H54 (cell line): ENCODE results near the gene PDGFD.
A peak's percentile ranks its signal among the peaks of the same experiment; 100 is the strongest.

Experiments
- DNase-seq: peaks from one replicate; pipeline ENCODE4 v3.0.0; 2011; ENCODE audit warnings: low spot score, mixed read lengths; ENCODE audit not compliant: insufficient read length
- FAIRE-seq: peaks from 3 replicates; lab custom pipeline; 2011; peaks lifted over from hg19 to GRCh38; lab: Jason Lieb, UNC
- POLR2A ChIP-seq: IDR thresholded peaks from 2 replicates; pipeline ENCODE4 v1.6.1; 2011; ENCODE audit warnings: low read depth, mild to moderate bottlenecking, low read length

Gene PDGFD

GRCh38 chr11:104094576-104094975 is 69.4 kb downstream of the PDGFD start:
- no peak for TF ChIP-seq POLR2A
- DNase-seq (no peak), FAIRE-seq (no peak)

GRCh38 chr11:104093426-104094280 is 70.3 kb downstream of the PDGFD start:
- TF ChIP-seq POLR2A, result no peak
- FAIRE-seq (no peak), DNase-seq (no peak)

GRCh38 chr11:104092744-104093143 is 71.2 kb downstream of the PDGFD start:
- FAIRE-seq, result no peak
- no peak for TF ChIP-seq POLR2A
- no peak for DNase-seq

GRCh38 chr11:104091281-104092096 is 72.5 kb downstream of the PDGFD start:
- DNase-seq (no peak), FAIRE-seq (no peak)
- no peak for TF ChIP-seq POLR2A

GRCh38 chr11:104090767-104091166 is 73.2 kb downstream of the PDGFD start:
- DNase-seq (no peak), FAIRE-seq (no peak)
- no peak for TF ChIP-seq POLR2A

DNA sequence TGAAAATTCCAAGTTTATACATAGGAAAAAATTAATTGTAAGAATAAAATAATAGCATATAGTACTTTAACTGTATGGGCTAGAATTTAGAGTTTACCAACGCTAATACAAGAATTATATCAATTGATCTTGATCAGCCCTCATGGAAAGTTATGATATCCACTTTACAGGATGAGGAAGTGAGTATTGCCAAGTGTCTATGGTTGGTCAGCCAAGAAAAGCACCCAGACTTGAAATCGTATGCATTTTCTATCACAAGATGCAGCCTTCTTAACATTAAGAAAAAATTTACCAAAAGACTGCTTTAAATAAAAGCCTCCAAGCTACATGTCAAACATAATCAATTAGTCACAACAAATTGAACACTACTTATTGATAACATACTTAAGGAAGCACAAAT is 74.5 kb downstream of the PDGFD start:
- FAIRE-seq (no peak), DNase-seq (no peak)
- TF ChIP-seq POLR2A, result no peak

DNA sequence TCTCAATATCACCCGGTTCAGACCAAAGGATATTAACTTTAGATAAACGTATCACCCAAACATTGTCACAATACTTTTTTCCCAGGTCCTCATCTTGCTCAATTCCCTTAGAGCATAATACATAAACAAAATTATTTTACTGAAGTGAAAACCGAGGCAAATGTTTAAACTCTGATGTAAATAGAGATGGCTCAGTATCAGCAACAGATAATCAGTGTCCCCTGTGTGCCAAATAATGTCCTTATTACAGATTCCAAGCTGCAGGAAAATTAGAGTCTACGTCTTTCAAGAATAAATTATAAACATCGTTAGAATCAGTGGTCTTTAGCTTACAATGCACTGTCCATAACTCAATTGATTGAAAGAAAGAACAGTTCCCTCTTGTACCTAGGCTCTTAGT is 77.3 kb downstream of the PDGFD start:
- DNase-seq (no peak), FAIRE-seq (no peak)
- no peak for TF ChIP-seq POLR2A

DNA sequence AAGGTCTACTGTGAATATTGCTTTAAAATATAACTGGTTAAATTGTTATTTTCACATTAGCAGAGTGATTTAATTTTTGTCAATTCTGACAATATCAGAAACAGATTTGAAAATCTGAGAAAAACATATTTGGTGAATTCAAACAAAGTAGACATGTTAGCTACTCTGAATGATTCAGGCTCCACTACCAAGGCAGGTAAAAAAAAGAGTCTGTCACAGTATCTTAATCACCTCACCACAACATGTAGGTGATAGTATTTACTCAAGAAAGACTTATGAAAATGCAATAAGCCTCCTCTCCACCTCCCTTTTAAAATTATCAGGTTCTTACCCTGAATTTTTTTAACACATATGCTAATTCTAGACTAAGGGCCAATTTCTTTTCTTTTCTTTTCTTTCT is 85.0 kb downstream of the PDGFD start:
- FAIRE-seq (no peak), DNase-seq (no peak)
- no peak for TF ChIP-seq POLR2A

- no peak for DNase-seq
- no peak for TF ChIP-seq POLR2A
- no peak for FAIRE-seq
These were observed 85.7 kb downstream of the PDGFD start for GRCh38 chr11:104078245-104078644.

- DNase-seq (no peak), FAIRE-seq (no peak)
- TF ChIP-seq POLR2A, result no peak
These were observed 87.5 kb downstream of the PDGFD start for GRCh38 chr11:104076455-104076854.

GRCh38 chr11:104075706-104076105 is 88.2 kb downstream of the PDGFD start:
- DNase-seq (no peak), FAIRE-seq (no peak)
- TF ChIP-seq POLR2A, result no peak

- DNase-seq, result no peak
- TF ChIP-seq POLR2A, result no peak
- FAIRE-seq, result no peak
These were observed 88.9 kb downstream of the PDGFD start for GRCh38 chr11:104075091-104075490.

DNA sequence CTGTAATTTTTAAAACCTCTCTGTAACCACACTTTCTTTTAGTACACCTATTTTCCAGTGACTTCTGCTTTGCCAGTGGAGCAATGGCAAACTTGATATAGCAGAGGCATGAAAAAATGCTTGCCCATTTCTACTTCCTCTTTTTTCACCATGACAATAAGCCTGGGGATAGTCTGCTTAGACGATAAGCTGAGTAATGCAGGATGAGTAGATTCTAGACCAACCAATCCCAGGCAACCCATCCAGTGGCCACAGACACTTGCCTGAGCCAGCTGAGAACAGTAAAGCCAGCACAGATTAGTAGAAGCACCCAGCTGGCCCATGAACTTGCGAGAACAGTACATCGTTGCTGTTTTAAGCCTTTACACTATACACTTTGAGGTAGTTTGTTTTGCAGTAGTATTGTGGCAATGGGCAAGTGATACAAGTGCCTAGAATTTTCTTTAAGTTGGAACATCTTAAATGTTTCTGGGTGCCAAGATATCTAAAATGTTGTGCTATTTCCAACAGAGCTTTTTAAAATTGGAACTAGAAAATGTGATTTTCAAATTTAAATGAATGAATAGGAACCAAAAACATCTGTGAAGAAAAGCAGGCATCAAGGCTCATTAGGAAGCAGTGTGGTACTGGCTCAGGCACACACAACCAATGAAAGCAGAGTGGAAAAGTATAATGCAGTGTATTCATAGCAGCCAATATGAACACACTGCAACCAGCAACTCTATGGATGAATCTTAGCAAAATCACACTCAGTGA is 89.8 kb downstream of the PDGFD start:
- TF ChIP-seq POLR2A, result no peak
- DNase-seq (peak; percentile 0), FAIRE-seq (peak; percentile 11)

GRCh38 chr11:104067534-104067933 is 96.4 kb downstream of the PDGFD start:
- FAIRE-seq (no peak), DNase-seq (no peak)
- TF ChIP-seq POLR2A, result no peak
